Bone marrow (tissue), 2 donors: Measurements from ENCODE around the gene NRGN.

Experiments used
- DNase-seq, 2 donors: peaks; one replicate each; lab custom pipeline; 2025; lab: John Stamatoyannopoulos, UW

The NRGN gene

DNA sequence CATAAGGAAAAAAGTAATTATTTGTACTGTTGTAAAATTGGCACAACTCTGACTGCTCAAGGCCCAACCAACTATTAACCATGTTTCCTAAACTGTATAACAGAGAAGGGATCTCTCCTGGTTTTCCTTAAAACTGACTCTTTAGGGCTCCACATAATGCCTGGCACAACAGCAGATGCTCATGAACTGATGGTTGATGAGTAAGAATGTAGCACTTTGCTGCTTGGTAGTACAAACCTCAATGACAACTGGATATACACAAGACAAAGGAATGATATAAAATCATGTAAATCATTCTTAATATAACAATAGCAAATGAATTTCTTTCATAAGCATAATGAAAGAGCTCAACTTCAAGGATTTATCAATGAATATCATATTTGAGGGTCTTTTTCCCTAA, 48.8 kb downstream of the NRGN start:
- DNase-seq = no peak

DNA sequence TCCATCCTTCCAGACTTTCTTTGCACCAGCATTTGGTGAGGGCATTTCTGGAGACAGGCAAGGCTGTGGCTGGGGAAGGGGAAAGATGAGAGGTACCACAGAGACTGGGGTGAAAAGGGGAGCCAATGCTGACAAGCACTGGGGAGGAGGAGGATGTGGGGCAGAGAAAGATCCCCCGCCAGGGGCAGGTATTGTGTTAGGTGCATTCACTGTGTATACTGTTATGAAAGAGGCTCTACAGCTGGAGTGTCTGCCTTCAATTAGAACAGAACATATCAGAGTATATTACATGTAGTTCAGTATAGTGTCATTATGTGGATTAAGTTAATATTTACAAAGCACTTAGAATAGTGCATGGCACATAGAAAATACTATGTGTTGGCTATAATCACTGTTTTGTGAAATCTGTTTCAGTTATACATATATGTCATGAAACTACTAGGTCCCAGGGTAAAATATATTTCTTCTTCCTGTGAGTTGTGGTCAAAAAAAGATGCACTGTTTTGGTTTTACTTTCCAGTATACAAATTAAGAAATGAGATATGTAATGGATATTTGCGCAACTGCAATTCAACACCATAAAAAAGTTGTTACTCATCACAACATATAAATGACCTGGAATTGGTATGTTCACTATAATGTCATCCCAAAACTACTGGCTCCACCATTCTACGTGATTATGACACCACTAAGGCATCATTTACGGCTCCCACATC, 52.0 kb downstream of the NRGN start:
- DNase-seq = no peak

DNA sequence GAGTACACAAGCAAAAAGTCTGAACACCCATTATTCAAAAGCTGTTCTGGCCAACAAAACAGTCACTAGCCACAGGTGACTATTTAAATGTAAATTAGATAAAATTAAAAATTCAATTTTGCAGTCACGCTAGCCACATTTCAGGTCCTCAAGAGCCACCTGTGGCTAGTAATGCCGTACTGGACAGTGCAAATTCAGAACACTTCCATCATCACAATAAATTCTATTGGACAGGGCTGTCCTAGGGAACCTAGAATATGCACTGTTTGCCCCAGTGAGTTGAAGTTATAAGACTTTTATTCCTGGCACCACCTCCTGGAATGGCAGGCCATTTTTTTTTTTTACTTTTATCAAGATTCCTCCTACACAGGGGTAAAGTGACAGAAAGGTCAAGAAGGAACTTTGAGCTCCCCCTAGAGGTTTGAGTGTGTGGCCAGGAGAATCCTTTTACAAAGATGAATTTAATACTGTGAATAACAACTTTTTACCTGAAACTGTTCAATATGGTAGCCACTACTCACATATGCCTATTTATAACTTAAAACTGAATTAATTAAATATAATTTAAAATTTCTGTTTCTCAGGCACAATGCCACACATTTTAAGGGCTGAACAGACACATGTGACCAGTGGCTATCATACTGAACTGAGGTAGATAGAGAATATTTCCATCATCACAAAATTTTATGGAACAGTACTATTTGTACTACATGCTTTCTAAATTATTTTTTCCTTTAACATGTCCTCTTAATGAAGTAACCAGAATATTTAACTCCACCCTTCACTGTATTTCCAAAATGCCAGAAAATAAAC, 53.9 kb downstream of the NRGN start:
- peak in 1 of 2 donors; percentile 55 for DNase-seq

DNA sequence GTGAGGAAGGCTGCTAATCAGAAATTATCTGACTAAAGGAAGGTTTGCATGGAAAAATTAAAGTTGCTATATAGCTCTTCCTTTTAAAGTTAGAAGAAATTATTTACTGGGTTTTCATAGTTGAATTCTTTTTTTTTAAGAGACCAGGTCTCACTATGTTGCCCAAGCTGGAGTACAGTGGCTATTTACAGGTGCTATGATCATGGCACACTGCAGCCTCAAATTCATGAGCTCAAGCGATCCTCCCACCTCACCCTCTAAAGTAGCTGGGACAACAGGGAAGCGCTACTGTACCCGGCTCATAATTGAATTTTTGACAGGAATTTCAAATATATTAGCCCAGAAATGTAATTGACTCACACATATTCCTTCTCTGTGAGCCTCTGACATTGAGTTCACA, 56.6 kb downstream of the NRGN start:
- no peak for DNase-seq
